Neural crest cell (in vitro differentiated cells): ENCODE measurements around the gene PRPH2. TPM values are rescaled to one million over a fixed set of nuclear protein-coding genes. Genes with fewer than 3 reads are reported as not detected.
"Not testable (repeated sequence)": the region's sequence is repeated elsewhere in the genome, so short reads cannot be mapped to it uniquely, and the experiment has no call there.

ENCODE experiments used
- DNase-seq: peaks from one replicate; pipeline ENCODE4 v3.0.0; 2021; ENCODE audit warnings: low read depth, mixed read lengths, low spot score
- H3K27ac Mint-ChIP-seq: one replicate; pipeline ENCODE4 v1.8.0; 2021; ENCODE audit warnings: mild to moderate bottlenecking, mixed read lengths; ENCODE audit not compliant: unreplicated experiment
- H3K27me3 Mint-ChIP-seq: 2 replicates; pipeline ENCODE4 v1.8.0; 2021; ENCODE audit warnings: low read depth, mild to moderate bottlenecking, mixed read lengths
- H3K36me3 Mint-ChIP-seq: 2 replicates; pipeline ENCODE4 v1.8.0; 2021; ENCODE audit warnings: low read depth, mild to moderate bottlenecking, mixed read lengths
- H3K4me1 Mint-ChIP-seq: 2 replicates; pipeline ENCODE4 v1.8.0; 2021; ENCODE audit warnings: mixed read lengths
- H3K4me3 Mint-ChIP-seq: one replicate; pipeline ENCODE4 v1.8.0; 2021; ENCODE audit warnings: mild to moderate bottlenecking, mixed read lengths
- H3K9me3 Mint-ChIP-seq: 2 replicates; pipeline ENCODE4 v1.8.0; 2021; ENCODE audit warnings: mixed read lengths
- CTCF ChIP-seq: fragments of 200-600 bp; sonication (generic); conservative IDR thresholded peaks from 2 replicates; pipeline ENCODE4 v1.5.0; 2021; ENCODE audit warnings: antibody characterized with exemption, mild to moderate bottlenecking
- total RNA-seq: library from RNA; stranded (reverse); gene quantifications from 2 replicates; pipeline ENCODE4 v1.2.1, GENCODE V29; 2021

The PRPH2 gene
- total RNA-seq, 1 donor from 2014 or later: not detected

GRCh38 chr6:42704251-42704936 is 18.0 kb downstream of the PRPH2 start:
- Mint-ChIP-seq H3K4me1 (no peaks in the 10 kb centered on the region), H3K27ac (no peak overlapping the region), H3K27me3 (no peaks in the 10 kb centered on the region), H3K9me3 (no peaks in the 10 kb centered on the region), H3K4me3 (no peak overlapping the region), H3K36me3 (no peaks in the 10 kb centered on the region)
- TF ChIP-seq CTCF: no peak
- DNase-seq: no peak

GRCh38 chr6:42702786-42703185 is 19.6 kb downstream of the PRPH2 start:
- H3K27me3 Mint-ChIP-seq, H3K27ac Mint-ChIP-seq, H3K4me1 Mint-ChIP-seq, H3K9me3 Mint-ChIP-seq, DNase-seq, H3K4me3 Mint-ChIP-seq, H3K36me3 Mint-ChIP-seq: not testable (repeated sequence)

GRCh38 chr6:42702200-42702599 is 20.2 kb downstream of the PRPH2 start:
- TF ChIP-seq CTCF: no peak
- Mint-ChIP-seq H3K27me3 (no peaks in the 10 kb centered on the region), H3K4me3 (no peak overlapping the region), H3K36me3 (no peaks in the 10 kb centered on the region), H3K27ac (no peak overlapping the region), H3K9me3 (no peaks in the 10 kb centered on the region), H3K4me1 (no peaks in the 10 kb centered on the region)
- DNase-seq: no peak

GRCh38 chr6:42698217-42698616 is 24.2 kb downstream of the PRPH2 start:
- no peaks in the 10 kb centered on the region for H3K4me1 Mint-ChIP-seq
- DNase-seq: no peak
- H3K27me3 Mint-ChIP-seq: no peaks in the 10 kb centered on the region
- no peak for TF ChIP-seq CTCF
- H3K4me3 Mint-ChIP-seq: no peak overlapping the region
- H3K36me3 Mint-ChIP-seq: no peaks in the 10 kb centered on the region
- no peaks in the 10 kb centered on the region for H3K9me3 Mint-ChIP-seq
- H3K27ac Mint-ChIP-seq: peak overlapping the region; percentile 71

GRCh38 chr6:42697268-42697655 is 25.1 kb downstream of the PRPH2 start:
- H3K9me3 Mint-ChIP-seq: no peaks in the 10 kb centered on the region
- TF ChIP-seq CTCF: no peak
- no peaks in the 10 kb centered on the region for H3K4me1 Mint-ChIP-seq
- H3K27me3 Mint-ChIP-seq: no peaks in the 10 kb centered on the region
- no peak for DNase-seq
- H3K36me3 Mint-ChIP-seq: no peaks in the 10 kb centered on the region
- H3K27ac Mint-ChIP-seq: no peak overlapping the region
- no peak overlapping the region for H3K4me3 Mint-ChIP-seq

GRCh38 chr6:42696526-42697267 is 25.7 kb downstream of the PRPH2 start:
- Mint-ChIP-seq H3K4me1 (no peaks in the 10 kb centered on the region), H3K9me3 (no peaks in the 10 kb centered on the region), H3K4me3 (no peak overlapping the region), H3K27ac (no peak overlapping the region), H3K27me3 (no peaks in the 10 kb centered on the region), H3K36me3 (no peaks in the 10 kb centered on the region)
- no peak for TF ChIP-seq CTCF
- DNase-seq: no peak
